Measurements from ENCODE around the gene PITRM1. TPM values are rescaled to one million over a fixed set of nuclear protein-coding genes. Genes with fewer than 3 reads are reported as not detected.

The PITRM1 gene
- total RNA-seq, 1 donor: 84.6 TPM

DNA sequence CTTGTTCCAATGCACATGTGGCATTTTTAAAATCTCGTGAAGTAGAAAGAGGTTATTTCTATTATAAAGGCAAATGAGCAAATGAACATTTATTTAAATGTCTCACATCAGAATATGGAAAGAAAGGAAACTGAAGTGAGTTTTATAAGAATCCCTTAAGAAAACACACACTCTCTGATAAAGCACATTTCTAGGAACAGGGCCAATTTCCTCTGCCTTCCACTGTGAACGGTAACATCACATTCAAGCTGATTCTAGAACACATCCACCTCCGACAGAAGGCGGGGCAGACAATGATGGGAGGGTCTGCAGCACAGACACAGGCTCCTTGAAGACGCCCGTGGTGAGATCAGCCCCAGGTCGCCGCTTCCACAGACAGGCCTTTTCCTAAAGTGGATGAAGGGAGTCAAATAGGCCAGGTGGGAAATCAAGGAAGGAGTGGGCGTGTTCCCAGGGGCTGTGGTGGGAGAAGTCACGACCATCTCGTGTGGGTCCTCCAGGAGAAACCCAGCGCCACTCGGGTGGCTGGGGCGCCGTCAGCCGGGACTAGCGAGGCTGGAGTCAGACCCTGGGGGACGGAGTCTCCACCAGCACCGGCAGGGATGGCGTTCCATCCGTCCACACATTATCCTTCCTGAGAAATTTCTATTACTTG is 31.1 kb downstream of the PITRM1 start:
- TF ChIP-seq, protein P1, sequence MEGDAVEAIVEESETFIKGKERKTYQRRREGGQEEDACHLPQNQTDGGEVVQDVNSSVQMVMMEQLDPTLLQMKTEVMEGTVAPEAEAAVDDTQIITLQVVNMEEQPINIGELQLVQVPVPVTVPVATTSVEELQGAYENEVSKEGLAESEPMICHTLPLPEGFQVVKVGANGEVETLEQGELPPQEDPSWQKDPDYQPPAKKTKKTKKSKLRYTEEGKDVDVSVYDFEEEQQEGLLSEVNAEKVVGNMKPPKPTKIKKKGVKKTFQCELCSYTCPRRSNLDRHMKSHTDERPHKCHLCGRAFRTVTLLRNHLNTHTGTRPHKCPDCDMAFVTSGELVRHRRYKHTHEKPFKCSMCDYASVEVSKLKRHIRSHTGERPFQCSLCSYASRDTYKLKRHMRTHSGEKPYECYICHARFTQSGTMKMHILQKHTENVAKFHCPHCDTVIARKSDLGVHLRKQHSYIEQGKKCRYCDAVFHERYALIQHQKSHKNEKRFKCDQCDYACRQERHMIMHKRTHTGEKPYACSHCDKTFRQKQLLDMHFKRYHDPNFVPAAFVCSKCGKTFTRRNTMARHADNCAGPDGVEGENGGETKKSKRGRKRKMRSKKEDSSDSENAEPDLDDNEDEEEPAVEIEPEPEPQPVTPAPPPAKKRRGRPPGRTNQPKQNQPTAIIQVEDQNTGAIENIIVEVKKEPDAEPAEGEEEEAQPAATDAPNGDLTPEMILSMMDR (IDR thresholded peaks at IDR 0.05; ENCODE audit: insufficient read depth, low read depth, low read length): no peak
- no peak overlapping the region for H3K4me3 ChIP-seq (ENCODE audit: low read depth, low read length)
- no peak for DNase-seq (ENCODE audit: low read depth)

DNA sequence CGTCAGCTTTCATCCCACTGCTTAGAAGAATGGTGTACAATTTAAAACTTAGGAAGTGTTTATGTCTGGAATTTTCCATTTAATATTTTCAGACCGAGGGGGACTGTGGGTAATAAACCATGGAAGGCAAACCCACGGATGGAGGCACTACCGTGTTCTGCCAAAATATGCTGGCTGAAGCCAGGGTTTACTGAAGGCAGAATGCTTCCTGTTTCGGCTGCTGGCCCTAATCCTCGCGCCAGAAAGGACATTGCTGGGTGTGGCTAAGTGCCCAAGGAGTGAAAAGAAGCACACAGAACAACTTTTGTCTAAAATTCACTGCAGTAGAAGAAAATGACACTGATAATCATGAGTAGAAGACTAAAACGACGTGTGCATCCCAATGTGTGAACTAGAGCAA is 32.3 kb downstream of the PITRM1 start:
- TF ChIP-seq, protein P1 (IDR thresholded peaks at IDR 0.05; ENCODE audit: insufficient read depth, low read depth, low read length): no peak
- no peak for DNase-seq (ENCODE audit: low read depth)
- H3K4me3 ChIP-seq (ENCODE audit: low read depth, low read length): no peak overlapping the region

DNA sequence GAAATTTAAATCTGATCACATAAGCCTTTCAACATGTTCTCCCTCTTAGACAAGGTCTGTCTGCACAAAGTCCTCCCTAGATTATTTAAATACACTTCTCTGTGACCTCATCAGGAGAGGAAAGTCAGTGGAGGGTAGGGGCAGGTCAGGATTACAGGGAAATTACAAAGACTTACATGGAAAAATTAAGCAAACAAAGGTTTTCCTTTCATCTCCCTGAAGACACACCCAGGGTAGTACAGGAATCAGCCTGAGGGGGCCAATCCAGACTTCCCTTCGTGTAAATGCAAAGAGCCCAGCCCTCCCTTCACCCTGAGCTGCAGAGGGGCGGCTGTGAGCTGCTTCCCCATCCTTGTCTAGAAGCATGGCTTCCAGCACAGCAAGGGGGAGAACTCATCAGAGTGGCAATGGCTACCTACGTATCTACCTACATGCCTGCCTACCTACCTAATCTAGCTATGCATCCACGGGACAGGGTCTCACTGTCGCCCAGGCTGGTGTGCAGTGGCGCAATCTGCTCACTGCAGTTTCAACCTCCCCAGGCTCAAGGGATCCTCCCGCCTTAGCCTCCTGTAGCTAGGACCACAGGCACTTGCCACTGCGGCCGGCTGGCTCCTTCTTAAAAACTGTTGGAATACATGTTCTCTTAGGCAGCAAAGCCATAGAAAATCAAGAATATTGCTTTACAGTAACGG is 33.2 kb downstream of the PITRM1 start:
- DNase-seq (ENCODE audit: low read depth): no peak
- TF ChIP-seq, protein P1 (IDR thresholded peaks at IDR 0.05; ENCODE audit: insufficient read depth, low read depth, low read length): no peak
- no peak overlapping the region for H3K4me3 ChIP-seq (ENCODE audit: low read depth, low read length)

DNA sequence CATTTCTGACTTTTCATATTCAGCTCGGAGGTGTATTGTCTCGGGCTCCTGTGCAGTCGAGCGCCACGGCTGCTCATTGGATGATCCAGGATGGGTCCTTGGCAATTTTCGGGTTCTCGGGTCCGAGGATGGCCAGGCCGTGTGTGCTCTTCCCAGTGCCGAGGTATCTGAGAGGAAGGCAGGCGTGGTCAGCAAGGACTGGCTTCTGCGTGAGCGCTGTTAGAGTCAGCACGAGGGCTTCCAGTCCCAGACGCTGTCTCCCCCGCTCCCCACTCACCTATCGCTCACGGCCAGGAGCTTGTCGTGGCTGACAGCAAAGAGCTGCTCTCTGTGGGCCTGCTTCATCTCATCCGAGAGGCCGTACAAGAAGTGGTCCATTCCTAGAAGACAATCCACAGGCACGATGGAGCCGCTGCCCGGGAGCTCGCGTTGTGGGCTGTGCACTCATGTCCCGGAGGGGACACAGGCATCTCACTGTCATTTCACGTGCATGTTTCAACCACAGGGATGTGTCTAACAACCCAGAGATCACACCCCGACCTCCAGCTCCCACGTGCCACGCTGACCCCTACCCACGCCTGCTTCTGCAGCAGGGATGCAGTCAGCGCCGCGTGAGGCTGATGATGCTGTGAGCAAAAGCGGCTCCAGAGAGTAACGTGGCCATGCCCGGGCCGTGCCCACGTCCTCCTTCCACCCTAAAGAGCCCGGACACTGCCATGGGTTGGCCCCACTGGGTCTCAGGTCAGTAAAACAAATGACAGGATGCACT is 34.4 kb downstream of the PITRM1 start:
- DNase-seq (ENCODE audit: low read depth): no peak
- TF ChIP-seq, protein P1 (IDR thresholded peaks at IDR 0.05; ENCODE audit: insufficient read depth, low read depth, low read length): no peak
- H3K4me3 ChIP-seq (ENCODE audit: low read depth, low read length): no peak overlapping the region

DNA sequence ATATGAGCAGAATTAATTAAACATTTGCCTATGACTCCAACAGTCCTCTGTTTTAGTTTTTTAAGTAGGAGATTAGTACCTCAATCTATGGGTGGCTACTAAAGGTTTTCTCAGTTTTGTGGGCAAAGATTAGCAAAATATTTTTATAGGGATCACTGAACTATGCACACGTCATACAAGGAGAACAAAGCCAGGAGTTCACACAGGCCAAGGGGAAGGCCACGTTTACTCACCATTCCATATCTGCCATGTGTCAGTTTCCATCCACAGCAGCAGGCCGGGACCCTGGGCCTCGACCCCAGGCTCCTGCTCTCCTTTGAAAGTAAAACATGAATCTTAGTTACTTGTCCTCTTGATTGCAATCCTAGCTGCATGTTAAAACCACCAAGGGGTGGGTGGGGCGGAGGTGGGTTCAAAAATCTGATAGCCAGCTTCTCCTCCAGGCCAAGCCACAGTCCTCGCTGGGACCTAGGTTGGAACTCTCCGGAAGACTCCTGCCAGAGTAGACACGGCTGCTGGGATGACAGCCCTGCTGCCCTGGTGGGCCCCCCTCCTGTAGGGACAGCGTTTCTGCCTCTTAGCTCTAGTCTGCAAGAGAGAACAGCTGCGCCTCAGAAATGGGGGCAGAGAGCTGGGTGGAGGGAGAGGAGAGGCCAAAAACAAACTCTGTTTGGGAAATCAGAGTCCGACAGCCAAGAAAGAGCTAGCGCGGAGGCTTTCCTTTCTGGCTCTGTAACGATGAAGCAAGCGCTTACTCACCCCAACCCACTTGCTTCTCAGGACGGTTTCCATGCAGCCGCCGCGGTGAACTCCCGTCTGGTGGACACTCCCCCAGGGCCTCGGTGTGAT is 35.6 kb downstream of the PITRM1 start:
- TF ChIP-seq, protein P1 (IDR thresholded peaks at IDR 0.05; ENCODE audit: insufficient read depth, low read depth, low read length): no peak
- H3K4me3 ChIP-seq (ENCODE audit: low read depth, low read length): no peak overlapping the region
- peak; percentile 51 for DNase-seq (ENCODE audit: low read depth)

DNA sequence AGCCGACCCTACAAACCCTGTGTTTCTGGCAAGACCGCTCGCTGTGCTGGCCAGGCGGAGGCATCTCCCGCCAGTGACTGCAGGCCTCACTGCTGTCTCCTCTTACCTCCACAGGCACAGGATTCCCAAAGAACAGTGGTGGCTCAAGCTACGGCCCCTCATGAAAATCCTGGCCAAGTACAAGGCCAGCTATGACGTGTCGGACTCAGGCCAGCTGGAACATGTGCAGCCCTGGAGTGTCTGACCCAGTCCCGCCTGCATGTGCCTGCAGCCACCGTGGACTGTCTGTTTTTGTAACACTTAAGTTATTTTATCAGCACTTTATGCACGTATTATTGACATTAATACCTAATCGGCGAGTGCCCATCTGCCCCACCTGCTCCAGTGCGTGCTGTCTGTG is 36.2 kb downstream of the PITRM1 start:
- DNase-seq (ENCODE audit: low read depth): peak; percentile 16
- no peak overlapping the region for H3K4me3 ChIP-seq (ENCODE audit: low read depth, low read length)
- TF ChIP-seq, protein P1 (IDR thresholded peaks at IDR 0.05; ENCODE audit: insufficient read depth, low read depth, low read length): no peak
